ENCODE results near the gene PDZRN3. TPM values are rescaled to one million over a fixed set of nuclear protein-coding genes. Genes with fewer than 3 reads are reported as not detected.

Gene PDZRN3
- total and polyA plus RNA-seq, 2 experiments from 2014 or later: 7.5 to 14.0 TPM

GRCh38 chr3:73401616-73402279 lies 223.0 kb downstream of the PDZRN3 start (continued):
- no peak for TF ChIP-seq ZNF462 (CRISPR knock-in tag; IDR thresholded peaks at IDR 0.05)
- no peak for TF ChIP-seq ZNF114 (CRISPR knock-in tag; IDR thresholded peaks at IDR 0.05)
- no peak for TF ChIP-seq JUNB (IDR thresholded peaks at IDR 0.05; ENCODE audit: unreplicated experiment)

GRCh38 chr3:73401059-73401458 lies 223.7 kb downstream of the PDZRN3 start:
- Histone ChIP-seq H2AFZ (no peak overlapping the region), H3F3A (replicated peaks; ENCODE audit: low read depth) (no peaks in the 10 kb centered on the region), H3K4me3 (no peak overlapping the region), H3K4me1 (ENCODE audit: insufficient read depth) (peaks cover 14% of the 10 kb centered on the region), H3K79me2 (replicated peaks; ENCODE audit: insufficient read depth) (no peaks in the 10 kb centered on the region), H4K20me1 (replicated peaks; ENCODE audit: insufficient read depth) (no peaks in the 10 kb centered on the region), H3K36me3 (ENCODE audit: insufficient read depth) (peaks cover 3% of the 10 kb centered on the region; the same call in 1 of the 2 replicates), H3K27me3 (ENCODE audit: insufficient read depth) (no peaks in the 10 kb centered on the region), H3K27ac (ENCODE audit: low read depth) (no peak overlapping the region), H3K4me2 (no peak overlapping the region), H3K9me2 (ENCODE audit: insufficient read depth) (no peaks in the 10 kb centered on the region; the same call in 1 of the 2 replicates)
- H3K27me3 Mint-ChIP-seq (ENCODE audit: insufficient read depth, low read depth, poor library complexity): no peaks in the 10 kb centered on the region
- DNase-seq (ENCODE audit: low spot score) (no peak), ATAC-seq (no peak)
- no peak overlapping the region for H3K27ac Mint-ChIP-seq
- peaks cover 3% of the 10 kb centered on the region; the same call in 2 of the 3 replicates for H3K36me3 Mint-ChIP-seq (ENCODE audit: low read depth)
- no peaks in the 10 kb centered on the region for H3K9me3 Mint-ChIP-seq
- H3K4me3 Mint-ChIP-seq: no peak overlapping the region
- peaks cover 12% of the 10 kb centered on the region for H3K4me1 Mint-ChIP-seq
- TF ChIP-seq CREB1 (CRISPR knock-in tag; IDR thresholded peaks at IDR 0.05; ENCODE audit: low read depth) (no peak), ZNF114 (CRISPR knock-in tag; IDR thresholded peaks at IDR 0.05) (no peak), JUNB (IDR thresholded peaks at IDR 0.05; ENCODE audit: unreplicated experiment) (no peak), EZH2phosphoT487 (IDR thresholded peaks at IDR 0.05; ENCODE audit: unreplicated experiment) (no peak), NANOG (IDR thresholded peaks at IDR 0.05; ENCODE audit: borderline replicate concordance) (no peak), ZNF331 (CRISPR knock-in tag; IDR thresholded peaks at IDR 0.05; ENCODE audit: low read depth) (no peak), EZH2 (IDR thresholded peaks at IDR 0.05; ENCODE audit: low read depth, unreplicated experiment) (no peak), ZNF462 (CRISPR knock-in tag; IDR thresholded peaks at IDR 0.05) (no peak), POLR2AphosphoS5 (IDR thresholded peaks at IDR 0.05; ENCODE audit: low read depth) (no peak), STAT1 (IDR thresholded peaks at IDR 0.05; ENCODE audit: unreplicated experiment) (no peak)
